GM21423 (cell line): ENCODE results near the gene TTLL8.

Experiments used
- ATAC-seq: cut with Tn5 transposase; IDR thresholded peaks from one replicate; pipeline ENCODE4 v1.9.1; 2021; ENCODE audit warnings: mild to moderate bottlenecking, moderate library complexity; ENCODE audit not compliant: unreplicated experiment

Gene TTLL8

DNA sequence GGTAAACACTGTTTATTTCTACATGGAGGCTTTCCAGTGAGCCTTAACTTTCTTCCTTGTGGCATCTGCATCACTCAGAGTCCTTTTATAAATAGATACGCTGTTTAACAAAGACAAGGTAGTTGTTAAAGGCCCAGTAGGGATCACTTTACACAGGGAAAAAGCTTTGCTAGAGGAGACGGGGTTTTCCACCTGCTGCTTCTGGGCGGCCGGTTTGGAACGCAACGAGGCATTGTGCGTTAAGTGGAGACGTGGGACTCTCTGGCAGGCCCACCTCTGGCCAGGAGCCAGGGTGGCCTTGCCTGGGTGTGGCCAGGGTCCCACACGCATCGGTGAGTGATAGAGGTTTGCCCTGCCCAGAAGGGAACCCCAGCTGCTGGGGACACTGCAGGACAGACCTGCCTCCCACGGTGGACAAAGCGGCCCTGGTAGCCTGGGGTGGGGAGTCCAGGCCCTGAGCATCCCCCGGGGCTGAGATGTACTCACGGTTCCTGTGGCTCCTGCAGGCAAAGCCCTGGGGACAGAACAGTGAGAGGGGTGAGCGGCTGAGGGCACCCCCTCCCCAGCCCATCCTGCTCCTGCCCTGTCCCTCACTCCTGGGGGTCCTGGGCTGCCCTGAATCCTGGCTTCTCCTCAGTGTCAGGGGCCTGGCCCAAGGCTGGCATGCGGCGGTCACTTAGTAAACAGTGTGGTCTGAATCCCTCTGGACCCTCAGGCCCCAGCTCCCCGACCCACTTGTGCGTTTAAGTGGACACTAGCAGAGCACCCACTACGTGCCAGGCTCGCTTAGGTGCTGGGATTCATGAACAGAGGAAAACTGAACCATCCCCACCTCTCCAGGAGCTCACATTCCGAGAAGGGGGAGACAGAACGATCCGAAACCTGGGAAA, 49.7 kb downstream of the TTLL8 start:
- no peak for ATAC-seq

DNA sequence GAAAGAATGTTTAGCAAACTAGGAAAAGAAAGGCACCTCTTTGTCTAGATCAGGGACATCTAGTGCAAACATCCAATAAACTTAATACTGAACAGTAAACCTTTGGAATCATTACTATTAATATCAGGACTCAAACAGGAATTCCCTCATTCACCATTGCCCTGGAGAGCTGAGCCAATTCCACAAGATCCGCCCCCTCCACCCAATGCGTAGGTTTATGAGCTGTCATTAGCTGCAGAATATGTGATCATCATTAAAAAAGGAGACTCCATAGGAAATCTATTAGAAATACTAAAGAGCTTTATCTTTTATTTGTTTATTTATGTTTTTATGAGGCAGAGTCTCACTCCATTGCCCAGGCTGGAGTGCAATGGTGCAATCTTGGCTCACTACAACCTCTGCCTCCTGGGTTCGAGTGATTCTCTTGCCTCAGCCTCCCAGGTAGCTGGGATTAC, 51.0 kb downstream of the TTLL8 start:
- no peak for ATAC-seq

DNA sequence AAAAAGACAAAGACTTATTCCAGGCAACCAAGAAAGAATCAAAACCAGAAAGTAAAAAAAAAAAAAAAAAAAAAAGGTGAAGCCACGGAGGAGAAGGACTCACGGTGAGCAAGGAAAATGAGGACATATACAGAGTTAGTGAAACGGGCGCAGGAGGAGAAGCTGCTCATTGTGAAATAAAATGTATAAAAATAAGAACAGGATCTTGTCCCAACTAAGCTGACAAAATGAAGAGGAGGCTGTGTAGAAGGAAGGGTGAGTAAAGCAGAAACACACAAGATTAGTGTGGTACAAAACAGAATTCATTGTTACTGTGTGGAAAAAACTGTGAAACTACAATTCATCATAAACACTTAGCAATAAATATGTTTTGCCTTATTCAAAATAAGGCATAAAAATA, 53.2 kb downstream of the TTLL8 start:
- no peak for ATAC-seq

DNA sequence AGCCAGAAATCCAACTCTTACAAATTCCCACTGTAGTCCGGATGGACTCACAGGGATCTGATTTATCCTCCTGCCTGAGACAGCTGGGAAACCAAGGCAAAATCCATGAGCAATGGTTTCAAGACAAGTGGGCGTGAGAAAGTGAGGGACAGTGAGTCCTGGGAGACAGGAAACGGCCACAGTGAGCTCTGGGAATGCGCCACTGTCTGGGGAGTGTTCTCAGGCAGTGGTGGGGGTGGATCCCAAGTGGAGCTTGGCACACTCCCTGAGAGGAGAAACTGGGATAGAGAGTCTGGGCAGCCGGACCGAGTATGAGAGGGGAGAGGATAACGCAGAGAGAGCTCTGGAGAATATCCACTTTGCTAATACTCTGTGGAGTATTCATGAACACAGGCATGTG, 55.3 kb downstream of the TTLL8 start:
- no peak for ATAC-seq

DNA sequence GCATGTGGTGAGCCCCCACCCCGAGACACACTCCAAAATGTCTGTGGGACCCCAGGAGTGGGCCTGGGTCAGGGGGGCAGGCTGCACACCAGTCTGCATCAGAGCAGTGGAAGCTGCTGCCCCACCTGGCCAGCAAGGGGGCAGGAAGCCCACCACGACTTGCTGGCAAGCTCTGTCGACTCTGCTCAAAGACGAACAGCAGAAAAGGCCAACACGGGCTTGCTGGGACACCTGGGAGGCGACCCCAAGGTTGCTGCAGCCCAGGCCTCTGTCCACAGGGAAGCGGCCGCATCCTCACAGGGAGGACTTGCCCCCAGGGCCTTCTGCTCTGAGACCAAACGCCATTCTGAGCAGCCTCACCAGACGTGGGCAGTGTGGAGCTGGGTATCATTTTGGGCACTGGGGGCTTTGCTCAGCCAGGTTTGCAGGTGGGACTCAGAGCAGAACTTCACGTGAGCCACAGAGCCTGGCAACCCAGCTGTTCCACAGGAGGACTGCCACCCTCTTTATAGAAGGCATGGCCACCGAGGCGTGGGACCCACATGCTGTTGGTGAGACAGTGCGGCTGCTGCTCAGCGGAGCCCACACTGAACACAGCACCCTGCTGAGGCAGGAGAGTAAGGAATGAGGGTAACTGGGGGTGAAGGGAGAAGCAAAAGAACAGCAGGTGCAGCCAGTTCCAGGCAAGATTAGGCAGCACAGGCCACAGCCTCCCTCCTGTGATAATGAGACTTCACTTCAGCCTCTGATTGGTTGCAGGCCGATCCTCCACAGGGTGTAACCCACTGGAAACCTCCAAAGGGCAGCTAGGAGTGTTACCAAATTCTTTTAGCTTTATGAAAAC, 56.5 kb downstream of the TTLL8 start:
- no peak for ATAC-seq

DNA sequence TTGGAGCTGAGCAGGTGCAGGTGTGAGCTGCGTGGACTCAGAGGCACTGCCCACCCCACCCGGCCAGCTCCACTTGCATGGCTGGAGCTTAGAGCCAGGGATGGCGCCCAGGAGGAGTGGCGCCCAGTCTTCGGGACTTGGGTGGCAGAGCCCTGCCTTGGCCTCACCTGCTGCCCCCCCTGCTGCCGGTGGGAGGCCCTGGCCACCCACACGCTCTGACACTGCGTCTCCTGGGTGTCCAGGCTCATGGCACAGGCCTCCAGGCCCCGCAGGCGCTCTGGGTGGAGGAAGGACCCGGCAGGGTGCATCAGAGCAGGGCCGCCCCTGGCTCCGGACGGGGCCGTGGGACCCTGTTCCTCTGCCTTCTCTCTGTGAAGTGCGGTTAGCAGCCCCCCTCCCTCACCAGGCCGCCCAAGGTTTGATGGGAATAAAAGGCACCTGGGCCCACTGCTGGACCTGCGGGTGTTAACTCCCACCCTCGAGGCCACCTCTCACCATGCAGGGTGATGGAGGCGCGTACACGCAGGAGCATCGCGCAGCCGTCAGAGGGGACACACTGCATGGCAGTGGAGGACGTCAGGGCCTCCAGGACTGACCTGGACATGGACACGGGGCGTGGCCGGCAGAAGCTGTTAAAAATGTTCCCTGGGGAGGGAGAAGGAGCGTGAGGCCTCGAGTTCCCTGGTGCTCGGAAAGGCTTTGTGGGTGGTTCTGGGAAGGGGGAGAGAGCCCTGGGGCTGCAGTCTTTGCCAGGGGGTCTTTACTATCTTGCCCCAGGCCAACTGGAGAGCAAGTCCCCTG, 57.3 kb downstream of the TTLL8 start:
- no peak for ATAC-seq

DNA sequence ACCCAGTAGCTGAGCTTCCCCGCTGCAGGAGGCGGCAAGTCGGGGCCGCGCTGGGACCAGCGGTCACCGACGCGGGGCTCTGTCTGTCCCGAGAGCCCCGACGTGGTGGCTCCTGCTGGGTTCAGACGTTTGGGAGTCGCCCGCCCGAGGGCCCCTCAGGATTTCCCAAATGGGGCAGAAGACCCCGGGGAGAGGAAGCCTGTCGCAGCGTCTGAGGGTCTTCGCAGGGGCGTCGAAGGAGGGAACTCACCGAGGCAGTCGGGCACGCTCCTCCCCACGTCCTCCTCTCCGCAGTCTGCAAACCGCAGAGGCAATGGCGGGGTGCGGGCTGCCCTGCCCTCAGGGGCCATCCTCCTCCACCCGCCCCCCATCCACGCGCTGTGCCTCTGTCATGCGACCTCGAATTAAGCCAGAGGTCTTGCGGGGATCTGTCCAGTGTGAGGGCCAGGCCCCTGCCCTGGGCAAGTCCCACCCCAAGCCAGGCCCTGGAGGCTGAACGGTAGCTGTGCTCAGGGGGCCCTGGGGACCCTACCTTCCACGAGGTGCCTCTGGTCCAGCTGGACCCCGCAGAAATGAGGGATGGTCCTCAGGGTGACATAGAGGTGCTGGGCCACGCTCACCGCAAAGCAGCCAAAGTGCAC, 58.0 kb downstream of the TTLL8 start:
- no peak for ATAC-seq

DNA sequence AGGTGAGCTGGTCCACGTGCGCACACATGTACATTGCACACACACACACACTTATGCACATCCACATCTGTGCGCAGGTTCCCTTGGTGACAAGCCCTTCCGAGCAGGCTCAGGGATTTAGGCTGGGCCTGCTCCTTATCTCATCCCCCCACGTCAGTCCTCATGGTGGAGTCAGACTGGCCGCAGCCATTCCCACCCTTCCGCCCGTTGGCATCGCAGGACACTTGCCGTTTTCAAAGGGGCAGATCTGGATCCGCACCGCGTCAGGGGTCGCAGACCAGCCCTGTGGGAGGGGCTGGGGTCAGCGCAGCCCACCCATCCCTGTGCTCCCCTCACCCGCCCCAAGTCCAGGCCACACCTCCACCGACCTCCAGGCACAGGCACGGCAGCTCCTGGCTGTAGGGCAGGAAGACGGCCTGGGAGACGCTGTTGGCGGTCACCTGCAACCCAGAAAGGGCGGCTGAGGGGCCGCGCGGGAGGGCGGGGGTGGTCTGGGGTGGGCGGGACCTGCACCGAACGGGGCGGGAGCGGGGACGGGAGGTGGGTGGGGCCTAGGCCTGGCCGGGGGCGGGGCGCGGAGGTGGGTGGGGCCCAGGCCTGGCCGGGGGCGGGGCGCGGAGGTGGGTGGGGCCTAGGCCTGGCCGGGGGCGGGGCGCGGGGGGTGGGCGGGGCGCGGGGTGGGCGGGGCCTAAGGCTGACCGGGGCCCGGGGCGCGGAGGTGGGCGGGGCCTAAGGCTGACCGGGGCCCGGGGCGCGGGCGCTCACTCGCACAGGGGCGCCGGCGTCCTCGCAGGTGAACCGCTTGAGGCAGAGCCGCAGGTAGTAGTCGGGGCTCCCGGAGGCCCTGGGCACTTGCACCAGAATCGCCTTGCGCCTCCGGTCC, 58.8 kb downstream of the TTLL8 start:
- ATAC-seq, result no peak

DNA sequence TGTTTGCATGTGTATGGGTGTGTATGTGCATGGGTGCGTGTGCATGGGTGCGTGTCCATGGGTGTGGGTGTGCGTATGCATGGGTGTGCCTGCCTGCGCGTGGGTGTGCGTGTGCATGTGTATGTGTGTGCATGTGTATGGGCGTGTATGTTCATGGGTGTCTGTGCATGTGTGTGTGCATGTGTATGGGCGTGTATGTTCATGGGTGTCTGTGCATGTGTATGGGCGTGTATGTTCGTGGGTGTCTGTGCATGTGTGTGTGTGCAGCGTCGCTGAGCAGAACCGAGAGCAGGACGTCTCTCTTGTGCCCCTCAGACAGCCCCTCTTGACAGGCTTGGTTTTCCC, 59.4 kb downstream of the TTLL8 start:
- no peak for ATAC-seq

DNA sequence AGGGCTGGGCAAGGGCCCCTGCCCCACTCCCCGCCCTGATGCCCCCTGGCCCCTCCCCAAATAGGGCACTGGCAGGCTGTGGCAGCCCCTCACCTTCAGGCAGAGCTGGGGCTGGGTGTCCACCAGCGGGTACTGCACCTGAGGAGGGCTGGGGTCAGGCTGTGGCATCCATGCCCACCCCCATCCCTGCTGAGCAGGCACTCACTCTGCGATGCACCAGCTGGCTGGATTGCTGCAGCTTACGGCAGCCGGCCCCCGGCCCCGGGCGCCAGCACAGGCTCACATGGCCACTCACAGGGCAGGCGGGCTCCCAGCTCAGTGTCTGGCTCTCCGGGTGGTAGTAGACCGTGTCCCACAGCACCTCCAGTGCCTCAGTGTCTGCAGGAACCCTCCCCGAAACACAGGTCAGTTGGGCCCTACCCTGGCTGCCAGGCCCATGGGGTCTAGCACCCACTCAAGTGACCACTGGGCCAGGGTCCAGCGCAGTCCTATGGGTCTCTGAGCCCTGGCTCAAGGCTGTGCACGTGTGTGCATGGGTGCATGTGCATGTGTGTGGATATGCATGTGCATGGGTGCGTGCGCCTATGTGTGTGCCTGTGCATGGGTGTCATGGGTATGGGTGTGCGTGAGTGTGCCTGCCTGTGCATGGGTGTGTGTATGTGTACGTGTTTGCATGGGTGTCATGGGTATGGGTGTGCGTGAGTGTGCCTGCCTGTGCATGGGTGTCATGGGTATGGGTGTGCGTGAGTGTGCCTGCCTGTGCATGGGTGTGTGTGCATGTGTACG, 60.0 kb downstream of the TTLL8 start:
- ATAC-seq, result no peak

DNA sequence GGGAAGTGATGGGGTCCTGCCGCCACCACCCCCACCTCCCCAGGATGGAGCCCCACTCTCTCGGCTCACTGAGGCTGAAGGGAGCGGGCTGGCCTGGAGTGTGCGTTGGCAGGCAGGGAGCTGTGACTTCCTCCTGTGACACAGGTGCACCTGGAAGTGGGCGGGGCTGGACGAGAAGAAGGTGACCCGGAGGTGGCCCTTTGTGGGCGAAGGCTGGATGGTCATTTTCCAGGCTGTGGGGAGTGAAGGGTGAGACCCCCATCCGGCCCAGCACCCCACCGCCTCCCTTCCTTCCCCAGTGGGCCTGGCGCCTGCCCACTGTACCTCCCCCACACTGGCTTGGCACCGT, 60.9 kb downstream of the TTLL8 start:
- no peak for ATAC-seq

DNA sequence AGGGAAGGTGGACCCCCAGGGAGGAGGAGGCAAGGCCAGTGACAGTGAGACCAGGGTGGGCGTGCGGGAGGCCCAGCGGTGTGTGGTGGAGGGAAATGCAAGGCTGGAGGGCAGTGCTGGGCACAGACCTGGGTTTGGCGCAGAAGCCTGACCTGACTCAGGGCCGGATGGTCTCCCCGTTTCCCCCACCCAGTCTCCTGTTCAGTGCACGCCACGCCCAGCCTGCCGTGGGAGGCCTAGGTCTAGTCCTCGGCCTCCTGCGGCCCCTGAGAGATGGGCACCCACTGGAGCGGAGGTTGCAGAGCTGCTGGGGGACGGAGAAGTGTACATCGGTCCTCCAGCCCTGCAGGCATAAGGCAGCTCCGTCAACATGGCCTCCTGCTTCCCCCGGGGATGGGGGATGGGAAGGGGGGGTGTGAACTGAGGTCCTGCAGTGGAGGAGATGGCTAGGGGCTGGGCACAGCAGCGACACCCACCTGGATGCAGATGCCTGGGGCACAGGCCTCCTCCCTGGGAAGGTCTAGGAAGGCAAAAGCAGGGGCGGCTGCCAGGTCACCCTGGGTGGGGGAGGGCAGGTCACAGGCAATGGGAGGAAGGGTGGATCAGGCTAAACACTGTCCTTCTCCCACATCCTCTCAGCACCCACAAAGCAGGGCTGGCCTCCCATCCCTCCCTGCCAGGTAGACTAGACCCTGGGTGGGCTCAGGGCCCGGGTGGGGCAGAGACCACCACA, 61.4 kb downstream of the TTLL8 start:
- ATAC-seq, result no peak

DNA sequence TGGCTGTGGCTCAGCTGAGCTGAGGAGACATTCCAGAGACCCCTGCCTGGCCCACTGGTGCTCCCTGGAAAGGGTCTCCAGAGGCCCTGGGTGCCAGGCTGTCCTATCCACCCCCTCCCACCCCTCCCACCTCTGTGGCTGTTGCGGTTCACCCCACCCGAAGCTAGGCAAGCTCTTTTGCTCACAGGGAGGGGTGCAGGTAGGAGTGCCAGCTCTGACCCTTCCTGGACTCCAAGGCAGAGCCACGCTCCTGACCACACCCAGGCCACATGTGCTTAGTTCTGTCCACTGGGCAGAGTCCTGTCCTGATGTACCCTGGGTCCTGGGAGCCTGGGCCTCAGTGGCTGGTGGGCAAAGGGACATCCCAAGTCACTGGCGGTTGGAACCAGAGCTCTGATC, 62.0 kb downstream of the TTLL8 start:
- ATAC-seq, result no peak

DNA sequence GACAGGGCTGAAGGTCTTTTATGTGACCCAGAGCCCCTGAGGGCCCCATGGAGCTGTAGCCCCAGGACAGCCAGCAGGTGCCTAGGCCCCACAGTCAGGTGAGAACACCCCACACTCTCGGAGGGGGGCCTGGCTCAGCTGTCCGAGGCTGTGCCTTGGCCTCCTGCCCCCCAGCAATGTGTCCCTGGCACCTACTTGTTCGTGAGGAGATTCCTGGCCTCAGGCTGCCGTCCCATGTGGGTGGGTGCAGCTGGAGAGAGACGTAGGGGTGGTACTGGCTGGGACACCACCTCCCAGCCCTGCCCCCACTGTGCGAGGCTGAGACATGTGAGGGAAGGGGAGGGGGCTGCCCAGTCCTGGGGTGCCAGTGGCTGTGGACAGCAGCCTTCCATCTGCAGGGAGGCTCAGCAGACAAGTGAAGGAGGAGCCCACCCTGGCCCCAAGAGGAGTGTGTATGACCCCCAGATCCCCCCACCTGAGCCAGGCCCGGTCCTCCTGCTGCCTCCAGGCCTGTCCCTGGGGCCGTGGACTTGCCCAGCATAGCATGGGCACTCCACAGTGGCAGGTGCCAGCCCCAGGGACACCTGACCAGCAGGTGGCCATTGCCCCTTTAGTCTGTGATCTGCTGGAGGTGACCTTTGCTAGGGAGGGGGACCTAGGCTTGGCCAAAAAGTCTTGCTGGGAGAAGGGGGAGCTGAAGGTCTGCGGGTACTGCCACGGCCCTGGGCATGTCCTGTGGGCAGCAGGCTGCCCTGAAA, 62.6 kb downstream of the TTLL8 start:
- no peak for ATAC-seq

DNA sequence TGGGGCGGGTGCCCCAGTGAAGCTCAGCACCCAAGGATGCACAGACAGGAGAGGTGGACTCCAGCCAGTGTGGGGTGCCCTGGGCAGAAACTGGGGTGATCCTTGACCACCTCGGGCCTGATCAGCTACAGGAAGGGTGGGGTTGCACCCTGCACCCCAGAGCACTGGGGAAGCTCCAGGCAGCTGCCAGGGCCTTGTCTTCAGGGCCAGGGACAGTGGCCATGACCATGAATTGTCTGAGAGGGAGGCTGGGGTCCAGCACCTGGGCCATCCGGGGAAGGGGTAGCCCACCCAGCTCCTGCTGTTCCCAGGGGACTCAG, 63.1 kb downstream of the TTLL8 start:
- no peak for ATAC-seq

DNA sequence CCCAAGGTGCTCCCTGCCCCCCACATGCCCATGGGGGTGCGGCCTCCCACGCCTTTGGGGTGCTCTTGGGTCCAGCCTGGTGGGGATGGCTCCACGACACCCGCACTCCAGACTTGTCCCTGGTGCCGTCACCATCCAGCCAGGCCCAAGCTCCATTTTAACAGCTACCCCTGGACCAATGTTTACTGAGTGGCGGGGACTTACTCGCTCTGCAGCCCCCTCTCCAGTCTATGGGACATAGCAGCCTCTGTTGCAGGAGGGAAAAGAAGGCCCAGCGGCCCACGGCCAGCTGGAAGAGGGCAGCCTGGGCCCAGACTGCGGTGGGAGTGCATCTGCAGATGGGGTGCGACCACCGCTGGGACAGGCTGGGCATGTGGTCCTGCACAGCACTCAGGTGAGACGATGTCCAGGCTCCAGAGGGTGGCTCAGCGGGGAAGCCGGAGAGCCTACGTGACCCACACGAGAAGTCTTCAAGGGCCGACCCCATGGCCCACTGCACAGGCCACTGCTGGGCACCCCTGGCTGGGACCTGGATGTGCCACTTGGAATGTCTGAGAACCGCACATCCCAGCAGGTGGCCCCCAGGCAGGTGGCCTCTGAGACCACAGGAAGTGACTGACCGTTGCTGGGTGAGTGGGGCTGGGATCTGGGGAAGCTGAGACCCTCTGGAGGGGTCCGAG, 63.6 kb downstream of the TTLL8 start:
- ATAC-seq, result no peak

DNA sequence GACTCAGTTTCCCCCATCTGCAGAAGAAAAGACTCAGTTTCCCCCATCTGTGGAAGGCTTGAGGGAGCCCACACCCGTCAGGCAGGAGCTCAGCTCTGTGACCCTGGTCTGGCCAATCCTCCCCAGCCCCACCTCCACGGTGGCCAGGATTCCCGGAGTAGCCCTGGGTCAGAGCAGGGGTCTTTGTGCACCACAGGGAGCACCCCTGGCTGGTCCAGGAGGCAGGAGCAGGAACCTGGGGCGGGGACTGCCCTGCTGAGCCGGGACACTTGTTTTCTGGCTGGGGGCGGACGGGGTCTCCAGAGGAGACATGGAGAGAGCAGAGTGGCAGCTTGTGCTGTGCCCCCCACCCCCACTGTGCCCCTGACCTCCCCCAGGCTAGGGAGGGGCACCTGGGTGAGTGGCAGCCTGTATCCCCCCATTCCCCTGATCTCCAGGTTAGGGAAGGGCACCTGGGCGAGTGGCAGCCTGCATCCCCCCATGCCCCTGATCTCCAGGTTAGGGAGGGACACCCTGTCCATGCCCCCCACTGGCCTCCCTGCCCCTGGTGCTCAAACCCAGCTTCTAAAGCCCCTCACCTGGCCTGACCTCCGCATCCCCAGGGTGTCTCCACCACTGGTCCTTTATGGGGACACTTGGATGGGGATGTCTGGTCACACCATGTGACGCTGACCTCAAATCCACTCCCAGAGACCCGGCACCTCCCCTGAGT, 64.3 kb downstream of the TTLL8 start:
- ATAC-seq, result no peak
